Measurements from ENCODE around the gene TSC22D4. TPM values are rescaled to one million over a fixed set of nuclear protein-coding genes. Genes with fewer than 3 reads are reported as not detected.

TSC22D4 gene
- total and polyA plus RNA-seq, 4 donors = 5.5 to 21.2 (median 11.4) TPM

- TF ChIP-seq RAD21 (IDR thresholded peaks at IDR 0.05) = no peak
Measured at GRCh38 chr7:100432621-100433275, 46.3 kb downstream of the TSC22D4 start (continued).

- no peak for TF ChIP-seq SP1 (IDR thresholded peaks at IDR 0.05)
- TF ChIP-seq YY1 (IDR thresholded peaks at IDR 0.05) = no peak
- TF ChIP-seq RAD21 (IDR thresholded peaks at IDR 0.05) = no peak
- no peak for TF ChIP-seq REST (IDR thresholded peaks at IDR 0.05)
- no peak for TF ChIP-seq TAF1 (conservative IDR thresholded peaks at IDR 0.05)
- TF ChIP-seq HNF4G (IDR thresholded peaks at IDR 0.05) = no peak
- TF ChIP-seq MAX (IDR thresholded peaks at IDR 0.05) = no peak
- TF ChIP-seq RXRA (IDR thresholded peaks at IDR 0.05) = no peak
- H3K9me3 ChIP-seq (ENCODE audit: control insufficient read depth in 4 of 4, low read length in 3 of 4) = no peaks in the 10 kb centered on the region
- WGBS = 76% methylated on average over 4 of the region's 4 CpGs
- no peak overlapping the region for H3K9ac ChIP-seq (ENCODE audit: low read depth in 1 of 2, low read length in 2 of 2)
- DNase-seq (ENCODE audit: low spot score) = no peak
- H3K4me1 ChIP-seq (ENCODE audit: control insufficient read depth in 4 of 4, insufficient read depth in 4 of 4, low read length in 3 of 4) = peaks cover 12 to 39% (median 29%) of the 10 kb centered on the region in 4 donors
- H3K27me3 ChIP-seq (ENCODE audit: control insufficient read depth in 4 of 4, insufficient read depth in 4 of 4, low read length in 3 of 4) = no peaks in the 10 kb centered on the region
- peak overlapping the region in 1 of 2 donors; percentile 9 for H3K27ac ChIP-seq (ENCODE audit: low read depth in 1 of 2, low read length in 2 of 2)
- H3K36me3 ChIP-seq (ENCODE audit: control insufficient read depth in 4 of 4, insufficient read depth in 3 of 4, low read depth in 1 of 4, low read length in 3 of 4) = peaks cover 7 to 14% (median 8%) of the 10 kb centered on the region in 4 donors
- no peak overlapping the region for H3K4me3 ChIP-seq (ENCODE audit: low read depth in 1 of 3, low read length in 3 of 3)
Measured at GRCh38 chr7:100432053-100432452, 47.0 kb downstream of the TSC22D4 start.

GRCh38 chr7:100431286-100431735 lies 47.7 kb downstream of the TSC22D4 start:
- DNase-seq (ENCODE audit: low spot score) = no peak
- no peak overlapping the region for H3K9ac ChIP-seq (ENCODE audit: low read depth in 1 of 2, low read length in 2 of 2)
- peaks cover 12 to 39% (median 28%) of the 10 kb centered on the region in 4 donors for H3K4me1 ChIP-seq (ENCODE audit: control insufficient read depth in 4 of 4, insufficient read depth in 4 of 4, low read length in 3 of 4)
- peaks cover 7 to 14% (median 8%) of the 10 kb centered on the region in 4 donors for H3K36me3 ChIP-seq (ENCODE audit: control insufficient read depth in 4 of 4, insufficient read depth in 3 of 4, low read depth in 1 of 4, low read length in 3 of 4)
- no peaks in the 10 kb centered on the region for H3K9me3 ChIP-seq (ENCODE audit: control insufficient read depth in 4 of 4, low read length in 3 of 4)
- 94% methylated on average over 23 of the region's 23 CpGs for WGBS
- TF ChIP-seq HNF4G (IDR thresholded peaks at IDR 0.05) (no peak), ATF3 (IDR thresholded peaks at IDR 0.05) (no peak)
- H3K4me3 ChIP-seq (ENCODE audit: low read depth in 1 of 3, low read length in 3 of 3) = no peak overlapping the region
- H3K27me3 ChIP-seq (ENCODE audit: control insufficient read depth in 4 of 4, insufficient read depth in 4 of 4, low read length in 3 of 4) = no peaks in the 10 kb centered on the region
- H3K27ac ChIP-seq (ENCODE audit: low read depth in 1 of 2, low read length in 2 of 2) = no peak overlapping the region

GRCh38 chr7:100430493-100431285 lies 48.3 kb downstream of the TSC22D4 start:
- peaks cover 7 to 14% (median 8%) of the 10 kb centered on the region in 4 donors for H3K36me3 ChIP-seq (ENCODE audit: control insufficient read depth in 4 of 4, insufficient read depth in 3 of 4, low read depth in 1 of 4, low read length in 3 of 4)
- H3K27ac ChIP-seq (ENCODE audit: low read depth in 1 of 2, low read length in 2 of 2) = peak overlapping the region; percentile 100
- 57% methylated on average over 31 of the region's 31 CpGs for WGBS
- peak overlapping the region in 2 of 3 donors; percentile 59 to 87 for H3K4me3 ChIP-seq (ENCODE audit: low read depth in 1 of 3, low read length in 3 of 3)
- peaks cover 12 to 39% (median 28%) of the 10 kb centered on the region in 4 donors for H3K4me1 ChIP-seq (ENCODE audit: control insufficient read depth in 4 of 4, insufficient read depth in 4 of 4, low read length in 3 of 4)
- H3K27me3 ChIP-seq (ENCODE audit: control insufficient read depth in 4 of 4, insufficient read depth in 4 of 4, low read length in 3 of 4) = no peaks in the 10 kb centered on the region
- H3K9me3 ChIP-seq (ENCODE audit: control insufficient read depth in 4 of 4, low read length in 3 of 4) = no peaks in the 10 kb centered on the region
- peak overlapping the region in 1 of 2 donors; percentile 10 for H3K9ac ChIP-seq (ENCODE audit: low read depth in 1 of 2, low read length in 2 of 2)
- DNase-seq (ENCODE audit: low spot score) = no peak
- no peak for TF ChIP-seq SP1 (IDR thresholded peaks at IDR 0.05)
- no peak for TF ChIP-seq REST (IDR thresholded peaks at IDR 0.05)
- no peak for TF ChIP-seq HNF4A (conservative IDR thresholded peaks at IDR 0.05)
- TF ChIP-seq JUND (IDR thresholded peaks at IDR 0.05) = no peak
- no peak for TF ChIP-seq GABPA (IDR thresholded peaks at IDR 0.05 in 1 of 2, conservative IDR thresholded peaks at IDR 0.05 in 1 of 2)
- TF ChIP-seq RXRA (IDR thresholded peaks at IDR 0.05) = no peak
- no peak for TF ChIP-seq YY1 (IDR thresholded peaks at IDR 0.05)
- no peak for TF ChIP-seq CTCF (IDR thresholded peaks at IDR 0.05; ENCODE audit: low read depth, low read length, missing input control)

Data from liver (tissue), 9 donors.